Measurements from ENCODE around the gene KIAA1958.

GRCh38 chr9:112648624-112649023 lies 162.0 kb downstream of the KIAA1958 start:
- no peak for TF ChIP-seq POLR2A (IDR thresholded peaks at IDR 0.05; ENCODE audit: low read depth, low read length)
- no peak for TF ChIP-seq CTCF (conservative IDR thresholded peaks at IDR 0.05; ENCODE audit: low read depth, low read length)
- no peak for TF ChIP-seq MXI1 (IDR thresholded peaks at IDR 0.05; ENCODE audit: borderline replicate concordance, low read depth, low read length)
